ENCODE measurements around the gene NHEJ1.

NHEJ1 gene

DNA sequence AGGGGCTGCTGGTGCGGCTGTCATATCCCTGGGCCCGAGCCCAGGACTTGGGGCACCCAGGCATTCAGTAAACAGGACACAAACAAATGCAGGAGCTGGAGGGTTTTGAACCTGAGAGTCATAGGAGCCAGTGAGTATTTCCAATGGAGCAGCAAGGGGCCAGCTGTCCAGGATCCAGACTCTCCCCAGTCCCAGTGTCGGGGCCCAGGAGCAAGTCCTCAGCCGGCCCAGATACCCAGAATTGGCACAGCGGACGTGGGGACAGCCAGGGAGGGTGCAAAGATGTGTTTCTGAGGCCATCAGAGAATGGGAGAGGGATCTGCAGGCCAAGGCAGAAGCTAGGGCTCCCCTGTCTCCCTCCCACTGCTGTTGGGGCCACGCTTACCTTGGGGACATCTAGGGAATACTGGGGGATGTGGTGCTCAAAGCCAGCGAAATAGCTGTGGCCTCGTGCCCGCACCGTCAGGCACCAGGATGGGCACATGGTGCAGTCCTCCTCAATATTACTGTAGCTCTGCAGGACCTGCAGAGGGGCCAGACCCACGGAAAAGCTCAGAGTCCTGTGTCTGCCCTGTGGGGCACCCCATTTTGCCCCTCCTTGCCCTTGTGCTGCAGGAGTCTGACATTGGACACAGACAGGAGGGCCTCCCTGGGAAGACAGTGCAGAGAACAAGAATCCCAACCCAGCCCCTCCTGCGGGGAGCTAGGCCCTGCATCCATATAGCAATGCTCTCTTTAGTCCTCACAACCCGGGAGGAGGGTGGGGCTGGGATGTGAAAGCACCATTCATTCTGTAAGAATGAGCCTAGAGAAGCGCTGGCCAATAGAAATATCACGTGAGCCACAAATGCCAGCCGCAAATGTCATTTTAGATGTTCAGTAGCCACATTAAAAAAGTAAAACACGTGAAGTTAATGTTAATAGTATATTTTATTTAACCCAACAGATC is 134.7 kb downstream of the NHEJ1 start:
- no peak for DNase-seq

All from NCI-H446 treated with DMSO at 0.1 percent for 48 hours (cell line).